DOHH2 (cell line): ENCODE measurements around the gene GAS7.

Experiments
- EZH2phosphoT487 ChIP-seq: fragments of 200-600 bp; sonication (generic); IDR thresholded peaks from 2 replicates; pipeline ENCODE4 v1.6.1; 2017; ENCODE audit warnings: borderline replicate concordance, mild to moderate bottlenecking, antibody characterized with exemption, low read length, moderate library complexity, mixed read lengths
- TF ChIP-seq, protein P1 (sequence below): fragments of 200-600 bp; sonication (generic); IDR thresholded peaks from one replicate; pipeline ENCODE4 v1.5.1; 2014; ENCODE audit warnings: antibody characterized with exemption, mild to moderate bottlenecking, low read depth, low read length; ENCODE audit not compliant: poor library complexity, severe bottlenecking

DNA sequence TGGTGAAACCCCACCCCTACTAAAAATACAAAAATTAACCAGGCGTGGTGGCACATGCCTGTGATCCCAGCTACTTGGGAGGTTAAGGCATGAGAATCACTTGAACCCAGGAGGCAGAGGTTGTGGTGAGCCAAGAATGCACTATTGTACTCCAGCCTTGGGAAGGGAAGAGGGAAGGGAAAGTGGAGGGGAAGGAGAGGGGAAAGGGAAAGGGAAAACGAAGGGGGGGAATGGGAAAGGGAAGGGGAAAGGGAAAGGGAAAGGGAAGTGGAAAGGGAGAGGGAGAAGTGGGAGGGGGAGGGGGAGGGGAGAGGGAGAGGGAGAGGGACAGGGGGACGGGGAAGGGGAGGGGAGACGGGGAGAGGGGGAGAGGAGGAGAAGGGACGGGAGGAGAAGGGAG, 122.5 kb downstream of the GAS7 start:
- TF ChIP-seq, protein P1, sequence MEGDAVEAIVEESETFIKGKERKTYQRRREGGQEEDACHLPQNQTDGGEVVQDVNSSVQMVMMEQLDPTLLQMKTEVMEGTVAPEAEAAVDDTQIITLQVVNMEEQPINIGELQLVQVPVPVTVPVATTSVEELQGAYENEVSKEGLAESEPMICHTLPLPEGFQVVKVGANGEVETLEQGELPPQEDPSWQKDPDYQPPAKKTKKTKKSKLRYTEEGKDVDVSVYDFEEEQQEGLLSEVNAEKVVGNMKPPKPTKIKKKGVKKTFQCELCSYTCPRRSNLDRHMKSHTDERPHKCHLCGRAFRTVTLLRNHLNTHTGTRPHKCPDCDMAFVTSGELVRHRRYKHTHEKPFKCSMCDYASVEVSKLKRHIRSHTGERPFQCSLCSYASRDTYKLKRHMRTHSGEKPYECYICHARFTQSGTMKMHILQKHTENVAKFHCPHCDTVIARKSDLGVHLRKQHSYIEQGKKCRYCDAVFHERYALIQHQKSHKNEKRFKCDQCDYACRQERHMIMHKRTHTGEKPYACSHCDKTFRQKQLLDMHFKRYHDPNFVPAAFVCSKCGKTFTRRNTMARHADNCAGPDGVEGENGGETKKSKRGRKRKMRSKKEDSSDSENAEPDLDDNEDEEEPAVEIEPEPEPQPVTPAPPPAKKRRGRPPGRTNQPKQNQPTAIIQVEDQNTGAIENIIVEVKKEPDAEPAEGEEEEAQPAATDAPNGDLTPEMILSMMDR, result no peak
- no peak for TF ChIP-seq EZH2phosphoT487
